Astrocyte (in vitro differentiated cells and primary cell): ENCODE data around the gene NUBP1.

Experiments
- CTCF ChIP-seq: IDR thresholded peaks from 2 replicates; pipeline ENCODE4 v1.5.1; 2011; ENCODE audit warnings: low read depth, mild to moderate bottlenecking, inconsistent platforms, low read length, moderate library complexity; ENCODE audit not compliant: insufficient read depth
- EZH2 ChIP-seq: IDR thresholded peaks from 2 replicates; pipeline ENCODE4 v1.6.1; 2012; ENCODE audit warnings: mild to moderate bottlenecking, low read length, inconsistent platforms; ENCODE audit not compliant: insufficient read depth

GRCh38 chr16:10729104-10730048 lies 14.3 kb upstream of the NUBP1 start:
- no peak for TF ChIP-seq CTCF
- TF ChIP-seq EZH2 = no peak
